Naive thymus-derived CD8-positive, alpha-beta T cell (primary cell): ENCODE measurements around the gene ALG12. TPM values are rescaled to one million over a fixed set of nuclear protein-coding genes. Genes with fewer than 3 reads are reported as not detected.

Source experiments
- ATAC-seq, 2 donors: fragments of 150-1000 bp; cut with Tn5 transposase in 1 of 2; sonication (Bioruptor Pico), chemical (Tn5 transposase) in 1 of 2; 1 replicate in 1 of 2; 2 replicates in 1 of 2; pipeline ENCODE4 v1.10.0; 2021; ENCODE audit warnings: mild to moderate bottlenecking in 2 of 2, moderate library complexity in 2 of 2
- POLR2A ChIA-PET: fragments of 350-600 bp; sonication (Branson Sonifier 250); formaldehyde crosslinking; loops from one replicate; lab custom pipeline; 2021; ENCODE audit warnings: antibody characterized with exemption; lab: Charles Lee
- DNase-seq, 10 donors: peaks; one replicate each; pipeline versions ENCODE4 v3.0.0 to v3.0.0-alpha.2; 2020 to 2022
- H3K27ac Mint-ChIP-seq, 10 donors: one replicate each; pipeline ENCODE4 v1.8.0; 2020 to 2022; ENCODE audit warnings: mild to moderate bottlenecking in 10 of 10, mixed read lengths in 10 of 10, moderate library complexity in 4 of 10, inconsistent platforms in 1 of 10
- H3K27me3 Mint-ChIP-seq, 5 donors: one replicate each; pipeline ENCODE4 v1.8.0; 2021 to 2022; ENCODE audit warnings: mixed read lengths in 5 of 5
- H3K36me3 Mint-ChIP-seq, 3 donors: one replicate each; pipeline ENCODE4 v1.8.0; 2020 to 2022; ENCODE audit warnings: mixed read lengths in 3 of 3, mild to moderate bottlenecking in 2 of 3, inconsistent platforms in 1 of 3
- H3K4me1 Mint-ChIP-seq, 4 donors: one replicate each; pipeline ENCODE4 v1.8.0; 2021 to 2022; ENCODE audit warnings: mixed read lengths in 4 of 4
- H3K4me3 Mint-ChIP-seq, 10 donors: one replicate each; pipeline ENCODE4 v1.8.0; 2020 to 2022; ENCODE audit warnings: mild to moderate bottlenecking in 10 of 10, mixed read lengths in 10 of 10, moderate library complexity in 6 of 10, inconsistent platforms in 1 of 10
- H3K9me3 Mint-ChIP-seq, 9 donors: one replicate each; pipeline ENCODE4 v1.8.0; 2020 to 2022; ENCODE audit warnings: mixed read lengths in 9 of 9, mild to moderate bottlenecking in 3 of 9, inconsistent platforms in 1 of 9, moderate library complexity in 1 of 9
- polyA plus RNA-seq, 3 donors: library from polyadenylated mRNA; unstranded; fragments of 300-500 nt; fragmentation: Illumina TruSeq; gene quantifications; one replicate each; pipeline ENCODE4 v1.2.3, GENCODE V29; 2021
- total RNA-seq, 8 experiments: library from RNA in 2 of 8; stranded (reverse) in 2 of 8; gene quantifications; one replicate each; pipeline ENCODE4 v1.2.3 and lab custom pipeline; 2021 to 2026

ALG12 gene
- total and polyA plus RNA-seq, 5 experiments from 2014 or later, result 10.8 to 23.6 (median 17.0) TPM

DNA sequence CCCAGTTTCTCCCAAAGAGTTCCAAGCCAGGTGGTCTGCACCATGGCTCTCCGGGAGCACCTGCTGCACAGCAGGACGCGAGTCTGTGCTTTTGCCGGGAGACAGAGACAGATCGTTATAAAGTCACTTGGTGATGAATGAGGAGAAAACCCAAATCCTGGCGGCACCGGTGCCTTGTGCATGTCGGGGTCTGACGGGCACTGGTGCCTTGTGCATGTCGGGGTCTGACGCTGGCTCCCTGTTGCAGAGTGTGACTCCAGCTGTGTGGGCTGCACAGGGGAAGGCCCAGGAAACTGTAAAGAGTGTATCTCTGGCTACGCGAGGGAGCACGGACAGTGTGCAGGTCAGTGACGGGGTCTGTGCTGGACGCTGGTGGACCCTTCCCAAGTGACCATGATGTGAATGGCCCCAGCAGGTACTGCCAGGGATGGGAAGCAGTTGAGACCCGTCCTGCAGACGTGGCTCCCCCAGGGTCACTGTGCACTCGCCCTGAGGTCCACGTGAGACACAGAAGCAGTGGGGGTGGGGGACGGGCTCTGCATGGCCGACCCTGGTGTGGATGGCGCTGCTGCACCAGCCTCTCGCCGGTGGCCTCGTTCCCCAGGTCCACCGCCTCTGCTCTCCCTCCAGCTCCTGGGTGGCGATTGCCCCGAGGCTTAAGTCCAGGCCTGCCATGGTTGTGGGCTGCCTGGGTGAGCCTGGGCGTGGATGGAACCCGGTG, 6.0 kb upstream of the ALG12 start:
- peak overlapping the region in 8 of 10 donors; percentile 16 to 98 (median 82) for H3K27ac Mint-ChIP-seq
- no peak for ATAC-seq
- DNase-seq, result no peak
- no peaks in the 10 kb centered on the region for H3K27me3 Mint-ChIP-seq
- peaks cover 12 to 47% (median 39%) of the 10 kb centered on the region in 4 donors for H3K4me1 Mint-ChIP-seq
- POLR2A ChIA-PET, result interaction anchor here (0.7 to 2.5 kb wide), 4 partner anchors 12 to 148 kb away, joined by 5 to 18 read pairs (median 11); partner anchors contain the start of genes PIM3 and ZBED4
- no peaks in the 10 kb centered on the region for H3K9me3 Mint-ChIP-seq
- peaks cover 0 to 4% (median 2%) of the 10 kb centered on the region in 3 donors for H3K36me3 Mint-ChIP-seq
- H3K4me3 Mint-ChIP-seq, result peak overlapping the region in 2 of 10 donors; percentile 6 to 41

DNA sequence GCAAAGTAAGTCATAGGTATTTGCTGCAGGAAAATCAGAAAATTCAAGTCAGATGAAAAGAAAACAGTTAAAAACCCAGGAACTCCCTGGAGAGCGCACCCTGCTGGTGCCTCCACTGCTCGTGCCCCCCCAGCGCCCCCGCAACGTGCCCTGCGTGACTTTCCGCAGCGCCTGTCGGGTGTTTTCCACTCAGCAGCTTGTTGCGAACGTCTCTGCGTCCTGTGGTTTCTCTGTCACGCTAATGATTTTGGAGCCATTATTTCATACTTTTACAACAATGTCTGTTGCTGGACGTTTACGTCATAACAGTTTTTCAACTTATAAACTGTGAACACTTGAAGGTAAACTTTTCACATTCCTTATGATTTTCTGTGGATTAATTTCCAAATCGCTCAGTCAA, 5.2 kb upstream of the ALG12 start:
- H3K27ac Mint-ChIP-seq, result peak overlapping the region in 6 of 10 donors; percentile 16 to 82 (median 72)
- H3K4me1 Mint-ChIP-seq, result peaks cover 12 to 50% (median 40%) of the 10 kb centered on the region in 4 donors
- POLR2A ChIA-PET, result no interaction called here
- H3K27me3 Mint-ChIP-seq, result no peaks in the 10 kb centered on the region
- ATAC-seq (no peak), DNase-seq (no peak)
- no peaks in the 10 kb centered on the region for H3K9me3 Mint-ChIP-seq
- H3K4me3 Mint-ChIP-seq, result peak overlapping the region in 3 of 10 donors; percentile 3 to 58 (median 14)
- H3K36me3 Mint-ChIP-seq, result peaks cover 0 to 4% (median 2%) of the 10 kb centered on the region in 3 donors

DNA sequence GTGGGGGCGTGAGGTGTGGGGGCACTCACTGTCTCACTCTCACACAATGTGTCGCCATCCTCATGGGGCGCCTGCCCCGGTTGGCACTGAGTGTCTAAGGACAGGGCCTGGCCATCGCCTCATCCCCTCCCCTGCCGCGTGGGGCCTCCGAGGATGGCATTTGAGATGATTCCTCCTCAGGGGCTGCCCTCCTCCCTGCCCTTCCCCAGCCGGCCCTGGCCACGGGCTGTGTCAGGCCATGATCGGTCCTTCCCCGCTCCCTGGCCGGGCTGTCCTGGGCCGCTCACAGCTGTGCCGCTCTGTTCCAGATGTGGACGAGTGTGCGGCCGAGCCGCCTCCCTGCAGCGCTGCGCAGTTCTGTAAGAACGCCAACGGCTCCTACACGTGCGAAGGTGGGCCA, 4.7 kb upstream of the ALG12 start:
- Mint-ChIP-seq H3K36me3 (peaks cover 0 to 4% (median 2%) of the 10 kb centered on the region in 3 donors), H3K27ac (peak overlapping the region in 1 of 10 donors; percentile 16), H3K9me3 (no peaks in the 10 kb centered on the region), H3K4me1 (peaks cover 12 to 47% (median 40%) of the 10 kb centered on the region in 4 donors), H3K4me3 (peak overlapping the region in 1 of 10 donors; percentile 58), H3K27me3 (no peaks in the 10 kb centered on the region)
- DNase-seq (no peak), ATAC-seq (no peak)
- POLR2A ChIA-PET, result no interaction called here

DNA sequence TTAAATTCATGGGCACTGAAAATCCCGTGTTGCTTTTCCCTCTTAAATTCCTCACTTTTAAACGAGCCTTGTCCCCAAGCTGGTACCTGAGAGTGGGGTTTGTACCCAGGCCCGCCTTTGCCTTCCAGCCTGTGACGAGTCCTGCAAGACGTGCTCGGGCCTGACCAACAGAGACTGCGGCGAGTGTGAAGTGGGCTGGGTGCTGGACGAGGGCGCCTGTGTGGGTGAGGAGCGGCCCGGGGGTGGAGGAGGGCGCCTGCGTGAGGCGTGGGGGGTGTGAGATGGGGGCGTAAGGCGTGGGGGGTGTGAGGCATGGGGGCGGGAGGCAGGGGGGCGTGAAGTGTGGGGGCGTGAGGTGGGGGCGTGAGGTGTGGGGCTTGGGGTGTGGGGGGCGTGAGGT, 4.2 kb upstream of the ALG12 start:
- H3K4me1 Mint-ChIP-seq, result peaks cover 12 to 49% (median 41%) of the 10 kb centered on the region in 4 donors
- H3K27me3 Mint-ChIP-seq, result no peaks in the 10 kb centered on the region
- no peak overlapping the region for H3K4me3 Mint-ChIP-seq
- ATAC-seq (no peak), DNase-seq (no peak)
- H3K9me3 Mint-ChIP-seq, result no peaks in the 10 kb centered on the region
- H3K36me3 Mint-ChIP-seq, result peaks cover 0 to 4% (median 2%) of the 10 kb centered on the region in 3 donors
- peak overlapping the region in 2 of 10 donors; percentile 19 to 68 for H3K27ac Mint-ChIP-seq
- POLR2A ChIA-PET, result no interaction called here

DNA sequence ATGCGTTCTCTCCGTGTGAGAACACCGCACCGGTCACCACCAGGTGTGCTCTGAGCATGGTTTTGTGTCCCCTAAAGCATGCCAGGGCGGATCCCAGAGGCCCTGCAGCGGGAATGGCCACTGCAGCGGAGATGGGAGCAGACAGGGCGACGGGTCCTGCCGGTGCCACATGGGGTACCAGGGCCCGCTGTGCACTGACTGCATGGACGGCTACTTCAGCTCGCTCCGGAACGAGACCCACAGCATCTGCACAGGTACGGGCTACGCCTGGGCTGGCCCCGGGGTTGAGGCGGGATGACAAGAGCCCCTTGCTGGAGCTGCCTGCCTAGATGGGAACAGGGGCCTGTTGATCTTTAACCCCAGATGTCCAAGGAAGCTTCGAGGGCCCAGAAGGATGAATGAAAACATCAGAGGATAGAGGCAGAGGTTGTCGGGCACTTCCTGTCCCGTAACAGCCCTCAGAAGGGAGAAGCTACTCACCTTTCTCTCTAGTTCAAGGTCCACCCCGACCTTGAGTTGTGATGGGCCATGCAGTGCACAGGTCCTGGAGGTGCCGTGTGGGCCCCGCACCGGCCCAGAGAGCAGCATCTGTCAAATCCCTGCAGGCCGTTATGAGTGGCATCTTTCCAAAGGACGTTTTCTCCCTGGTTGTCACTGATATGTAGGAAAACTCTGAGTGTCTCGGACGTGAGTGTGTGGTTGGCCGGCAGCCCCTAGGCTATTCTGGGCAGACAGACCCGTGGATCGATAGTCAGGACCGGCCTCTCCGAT, 3.5 kb upstream of the ALG12 start:
- POLR2A ChIA-PET, result no interaction called here
- peak overlapping the region in 2 of 10 donors; percentile 14 to 45 for H3K4me3 Mint-ChIP-seq
- H3K27me3 Mint-ChIP-seq, result no peaks in the 10 kb centered on the region
- H3K4me1 Mint-ChIP-seq, result peaks cover 11 to 49% (median 43%) of the 10 kb centered on the region in 4 donors
- H3K36me3 Mint-ChIP-seq, result peaks cover 0 to 4% (median 2%) of the 10 kb centered on the region in 3 donors
- no peak for ATAC-seq
- H3K9me3 Mint-ChIP-seq, result no peaks in the 10 kb centered on the region
- DNase-seq, result no peak
- peak overlapping the region in 2 of 10 donors; percentile 36 to 73 for H3K27ac Mint-ChIP-seq

DNA sequence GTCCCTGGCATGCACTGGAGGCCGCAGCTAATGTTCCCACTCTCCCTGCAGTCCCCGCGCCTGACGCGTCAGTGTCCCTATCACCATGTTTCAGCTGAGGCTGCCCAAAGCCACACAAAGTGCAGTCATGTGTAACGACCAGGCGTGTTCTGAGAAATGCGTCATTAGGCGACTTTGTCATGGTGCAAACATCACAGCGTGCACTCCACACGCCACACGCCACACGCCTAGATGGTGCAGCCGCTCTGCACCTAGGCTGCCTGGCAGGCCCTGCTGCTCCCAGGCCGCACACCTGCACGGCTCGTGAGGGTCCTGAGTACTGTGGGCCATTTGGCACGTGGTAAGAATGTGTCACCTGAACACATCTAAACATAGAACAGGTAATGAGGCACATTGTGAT, 2.6 kb upstream of the ALG12 start:
- peak overlapping the region in 4 of 10 donors; percentile 14 to 47 (median 28) for H3K27ac Mint-ChIP-seq
- POLR2A ChIA-PET, result interaction anchor here (1.2 kb wide), 1 partner anchor 153 kb away, joined by 3 read pairs; no protein-coding TSS in a partner anchor
- no peak for ATAC-seq

DNA sequence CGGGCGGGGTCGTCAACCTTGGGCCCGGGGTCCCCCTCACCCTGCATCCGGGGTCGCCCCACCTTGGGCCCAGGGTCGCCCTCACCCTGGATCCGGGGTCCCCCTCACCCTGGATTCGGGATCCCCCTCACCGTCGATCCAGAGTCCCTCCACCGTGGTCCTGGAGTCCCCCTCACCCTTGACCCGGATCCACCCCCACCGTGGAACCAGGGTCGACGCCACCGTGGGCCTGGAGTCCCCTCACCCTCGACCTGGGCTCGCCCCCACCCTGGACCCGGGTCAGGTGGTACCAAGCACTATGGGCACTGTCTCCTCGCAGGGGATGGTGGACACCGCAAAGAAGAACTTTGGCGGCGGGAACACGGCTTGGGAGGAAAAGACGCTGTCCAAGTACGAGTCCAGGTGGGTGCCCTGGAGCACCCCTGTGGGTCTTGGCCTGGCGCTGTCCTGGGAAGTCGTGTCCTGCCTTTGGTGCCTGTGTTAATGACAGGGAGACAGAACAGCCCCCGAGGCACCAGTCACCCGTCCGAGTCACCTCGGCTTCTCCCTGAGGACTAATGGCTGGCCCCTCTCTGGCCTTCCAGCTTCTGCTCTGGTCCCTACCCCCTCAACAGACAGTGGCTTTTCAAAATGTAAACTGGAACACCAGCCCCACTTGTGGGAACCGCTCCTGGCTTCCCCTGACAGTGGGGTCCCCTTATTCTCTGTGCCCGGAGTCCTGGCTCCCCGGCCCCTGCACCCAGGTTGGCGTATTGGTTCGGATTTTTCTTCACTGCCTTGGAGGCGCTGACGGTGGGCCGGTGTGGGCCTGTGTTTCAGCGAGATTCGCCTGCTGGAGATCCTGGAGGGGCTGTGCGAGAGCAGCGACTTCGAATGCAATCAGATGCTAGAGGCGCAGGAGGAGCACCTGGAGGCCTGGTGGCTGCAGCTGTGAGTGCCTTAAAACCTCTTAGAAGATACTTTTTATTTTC, 958 bp upstream of the ALG12 start:
- Mint-ChIP-seq H3K9me3 (no peaks in the 10 kb centered on the region), H3K36me3 (peaks cover 0 to 7% (median 0%) of the 10 kb centered on the region in 3 donors), H3K4me3 (peak overlapping the region; percentile 65 to 88 (median 79)), H3K27me3 (no peaks in the 10 kb centered on the region), H3K27ac (peak overlapping the region in 8 of 10 donors; percentile 44 to 87 (median 76)), H3K4me1 (peaks cover 0 to 44% (median 33%) of the 10 kb centered on the region in 4 donors)
- POLR2A ChIA-PET, result interaction anchor here (1.2 to 1.3 kb wide), 5 partner anchors 13 to 151 kb away, joined by 3 to 5 read pairs (median 3); no protein-coding TSS in a partner anchor
- DNase-seq (no peak), ATAC-seq (no peak)

More for the DNA sequence above, 2.6 kb upstream of the ALG12 start:
- Mint-ChIP-seq H3K36me3 (peaks cover 0 to 4% (median 2%) of the 10 kb centered on the region in 3 donors), H3K4me1 (peaks cover 7 to 51% (median 42%) of the 10 kb centered on the region in 4 donors), H3K9me3 (no peaks in the 10 kb centered on the region), H3K27me3 (no peaks in the 10 kb centered on the region), H3K4me3 (peak overlapping the region in 6 of 10 donors; percentile 26 to 79 (median 68))
- DNase-seq, result no peak

DNA sequence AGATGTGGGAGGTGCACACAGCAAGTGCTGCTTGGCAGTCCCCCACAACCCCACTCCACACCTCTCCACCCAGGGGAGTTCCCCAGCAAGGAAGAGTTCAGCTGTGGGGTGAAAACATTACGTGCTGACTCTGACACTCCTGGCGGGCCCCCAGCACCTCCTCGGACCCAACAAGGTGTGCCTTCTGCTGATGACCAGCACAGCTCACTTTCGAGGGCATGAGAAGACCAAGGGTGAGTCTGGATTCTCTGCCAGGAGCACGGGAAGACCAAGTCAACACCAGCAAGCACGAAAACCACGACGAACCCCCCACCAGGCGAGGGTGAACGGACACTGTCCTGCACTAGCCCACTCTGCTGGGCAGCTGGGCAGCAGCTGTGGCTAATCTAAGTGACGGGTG, 1.4 kb downstream of the ALG12 start:
- Mint-ChIP-seq H3K4me1 (peaks cover 2 to 38% (median 30%) of the 10 kb centered on the region in 4 donors), H3K4me3 (peak overlapping the region; percentile 83 to 96 (median 88)), H3K27me3 (no peaks in the 10 kb centered on the region), H3K27ac (peak overlapping the region in 5 of 10 donors; percentile 27 to 95 (median 68)), H3K36me3 (peaks cover 0 to 25% (median 0%) of the 10 kb centered on the region in 3 donors), H3K9me3 (no peaks in the 10 kb centered on the region)
- POLR2A ChIA-PET, result interaction anchor here (1.0 to 1.3 kb wide), 3 partner anchors 9 to 65 kb away, joined by 3 to 5 read pairs (median 4); partner anchors contain the start of gene ZBED4
- no peak for DNase-seq
- ATAC-seq, result no peak

DNA sequence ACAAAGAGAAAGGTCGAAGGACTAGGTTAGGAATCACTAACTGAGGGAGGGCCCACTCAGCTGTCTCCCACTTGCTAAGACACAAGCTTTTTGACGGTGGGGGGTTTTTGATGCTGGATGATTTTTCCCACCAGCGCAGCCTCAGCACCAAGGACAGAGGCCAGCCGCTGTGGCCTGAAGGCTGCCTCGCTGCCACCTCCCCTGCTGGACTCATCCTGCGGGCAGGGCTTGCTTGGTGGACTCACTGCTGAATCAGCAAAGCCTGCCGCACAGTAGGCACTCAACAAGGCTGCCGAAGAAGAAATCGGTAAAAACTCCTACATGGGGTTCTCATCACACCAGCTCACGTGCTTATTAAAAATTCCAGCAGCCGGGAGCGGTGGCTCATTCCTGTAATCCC, 2.6 kb downstream of the ALG12 start:
- DNase-seq (no peak), ATAC-seq (no peak)
- Mint-ChIP-seq H3K27me3 (no peaks in the 10 kb centered on the region), H3K4me3 (peak overlapping the region in 4 of 10 donors; percentile 10 to 66 (median 33)), H3K4me1 (peaks cover 3 to 35% (median 30%) of the 10 kb centered on the region in 4 donors), H3K9me3 (no peaks in the 10 kb centered on the region), H3K36me3 (peaks cover 0 to 23% (median 0%) of the 10 kb centered on the region in 3 donors), H3K27ac (no peak overlapping the region)
- POLR2A ChIA-PET, result no interaction called here

DNA sequence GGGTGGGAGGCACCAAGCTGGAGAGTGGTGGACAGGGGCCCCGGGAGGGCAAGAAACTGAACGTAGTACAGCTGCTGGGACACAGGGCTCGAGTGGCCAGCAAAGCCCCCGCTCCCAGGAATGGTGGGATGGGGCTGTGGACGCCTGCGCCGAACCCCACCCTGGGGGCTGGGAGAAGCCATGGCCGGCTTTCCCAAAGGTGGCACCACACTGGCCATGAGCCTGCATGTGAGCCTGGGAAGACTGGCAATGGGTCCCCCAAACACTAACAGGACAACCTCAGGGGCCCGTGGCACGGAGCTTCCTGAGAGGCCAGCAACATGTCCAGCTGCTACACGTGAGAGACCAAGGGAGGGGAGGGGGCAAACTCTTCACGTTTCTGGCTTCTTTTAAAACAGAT, 4.0 kb downstream of the ALG12 start:
- Mint-ChIP-seq H3K4me1 (peaks cover 4 to 23% (median 19%) of the 10 kb centered on the region in 4 donors), H3K4me3 (peak overlapping the region in 2 of 10 donors; percentile 10 to 63), H3K27ac (peak overlapping the region in 1 of 10 donors; percentile 57), H3K36me3 (peaks cover 0 to 30% (median 0%) of the 10 kb centered on the region in 3 donors), H3K9me3 (no peaks in the 10 kb centered on the region), H3K27me3 (no peaks in the 10 kb centered on the region)
- DNase-seq (no peak), ATAC-seq (no peak)
- POLR2A ChIA-PET, result interaction anchor here (0.7 kb wide), 1 partner anchor 131 kb away, joined by 3 read pairs; no protein-coding TSS in a partner anchor

DNA sequence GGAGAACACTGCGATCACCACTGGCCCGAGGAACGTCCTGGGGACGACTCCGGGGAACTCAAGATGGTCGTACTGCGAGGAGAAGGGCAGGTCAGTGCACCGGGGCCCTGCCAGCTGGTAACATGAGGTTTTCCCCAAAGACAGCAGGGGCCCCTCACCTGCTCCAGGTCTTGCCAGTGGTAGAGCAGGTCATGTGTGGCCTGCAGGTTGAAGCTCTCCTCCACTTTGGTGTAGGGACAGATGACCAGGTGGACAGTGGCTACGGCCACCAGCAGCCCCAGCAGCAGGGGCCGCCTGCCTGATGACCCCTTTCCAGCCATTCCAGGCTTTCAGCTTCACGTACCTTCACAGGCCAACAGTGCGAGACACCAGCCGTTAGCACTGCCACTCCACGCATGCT, 4.8 kb downstream of the ALG12 start:
- no peak for ATAC-seq
- Mint-ChIP-seq H3K4me1 (peaks cover 4 to 21% (median 18%) of the 10 kb centered on the region in 4 donors), H3K9me3 (no peaks in the 10 kb centered on the region), H3K4me3 (no peak overlapping the region), H3K27ac (no peak overlapping the region), H3K27me3 (no peaks in the 10 kb centered on the region), H3K36me3 (peaks cover 0 to 39% (median 0%) of the 10 kb centered on the region in 3 donors)
- DNase-seq, result no peak
- POLR2A ChIA-PET, result no interaction called here
